ENCODE measurements around the gene ABCA2.
"Not testable (repeated sequence)": the region's sequence is repeated elsewhere in the genome, so short reads cannot be mapped to it uniquely, and the experiment has no call there.

Gene ABCA2

DNA sequence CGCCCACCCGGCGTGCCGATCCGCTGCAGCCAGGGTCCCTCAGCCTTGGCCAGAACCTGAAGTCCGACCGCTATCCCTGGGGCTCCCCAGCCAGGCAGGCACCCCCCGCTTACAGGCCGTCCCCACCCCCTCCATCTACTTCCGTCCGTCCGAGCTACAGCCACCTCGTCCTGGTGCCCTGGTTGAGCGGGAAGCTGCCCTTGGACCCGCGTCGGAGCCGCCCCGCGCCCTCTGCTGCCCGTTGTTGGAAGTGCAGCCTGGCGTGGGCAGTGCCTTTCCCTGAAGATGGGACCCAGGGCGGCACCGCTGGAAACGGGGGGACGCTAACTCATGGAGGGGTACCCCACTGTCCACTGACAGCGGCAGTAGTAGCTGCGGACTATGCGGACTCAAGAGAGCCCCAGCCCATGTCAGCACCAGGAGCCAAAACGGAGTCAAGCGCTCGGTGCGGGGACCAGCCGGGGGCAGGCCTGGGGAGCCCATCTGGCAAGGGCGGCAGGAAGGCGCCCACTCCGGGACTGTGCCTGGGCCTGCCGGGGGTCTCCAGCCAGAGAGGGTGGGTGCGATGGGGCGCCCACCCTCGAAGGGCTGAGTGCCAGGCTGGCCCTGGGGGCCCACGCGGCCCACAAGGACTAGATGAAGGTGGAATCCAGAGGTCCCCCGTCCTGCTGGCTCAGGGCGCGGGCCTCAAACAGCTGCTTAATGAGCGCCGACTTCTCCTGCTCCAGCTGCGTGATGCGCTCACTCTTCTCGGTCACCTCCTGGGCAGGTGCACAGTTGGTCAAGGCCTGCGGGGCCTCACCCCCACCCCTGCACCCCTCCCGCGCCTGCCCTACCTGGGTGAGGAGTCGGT, 36.2 kb upstream of the ABCA2 start:
- peak in 9 of 10 donors; percentile 44 to 95 (median 76) for DNase-seq
- intact Hi-C loops (cut with DNase I), result loop anchor here (2.0 kb wide), 1 partner anchor 15 kb away; no protein-coding TSS in a partner anchor

DNA sequence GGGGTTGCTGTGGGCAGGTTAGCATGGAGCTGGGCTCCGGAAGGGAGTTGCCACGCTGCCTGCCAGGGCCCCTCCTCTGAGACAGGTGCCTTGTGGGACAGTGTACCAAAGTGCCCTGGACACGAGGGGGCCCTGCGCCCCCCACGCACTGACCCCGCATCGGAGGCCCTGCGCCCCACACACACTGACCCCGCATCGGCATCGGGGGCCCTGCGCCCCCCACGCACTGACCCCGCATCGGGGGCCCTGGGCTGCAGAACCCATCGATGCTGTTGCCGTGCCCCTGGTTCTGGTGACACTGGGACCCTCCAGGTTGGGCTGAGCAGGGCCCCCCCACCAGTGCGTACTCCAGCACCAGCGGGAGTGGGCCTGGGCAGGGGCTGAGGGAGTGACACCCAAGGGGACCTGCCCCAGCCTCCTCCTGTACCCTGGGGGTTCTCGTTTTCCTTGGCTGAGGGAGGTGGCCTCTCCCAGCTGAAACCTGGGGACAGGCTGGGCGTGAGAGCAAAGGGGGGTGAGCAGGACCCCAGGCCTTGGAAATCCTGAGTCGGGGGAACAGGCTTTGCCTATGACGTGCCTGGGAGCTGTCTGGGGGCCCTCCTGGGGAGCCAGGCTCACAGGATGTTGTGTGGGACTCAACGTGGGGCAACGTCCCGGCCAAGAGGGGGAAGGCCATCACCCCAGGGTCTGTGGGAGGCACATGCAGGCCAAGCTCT, 35.4 kb upstream of the ABCA2 start:
- DNase-seq, result no peak
- intact Hi-C loops (cut with DNase I), result loop anchor here (2.0 kb wide), 1 partner anchor 15 kb away; no protein-coding TSS in a partner anchor

DNA sequence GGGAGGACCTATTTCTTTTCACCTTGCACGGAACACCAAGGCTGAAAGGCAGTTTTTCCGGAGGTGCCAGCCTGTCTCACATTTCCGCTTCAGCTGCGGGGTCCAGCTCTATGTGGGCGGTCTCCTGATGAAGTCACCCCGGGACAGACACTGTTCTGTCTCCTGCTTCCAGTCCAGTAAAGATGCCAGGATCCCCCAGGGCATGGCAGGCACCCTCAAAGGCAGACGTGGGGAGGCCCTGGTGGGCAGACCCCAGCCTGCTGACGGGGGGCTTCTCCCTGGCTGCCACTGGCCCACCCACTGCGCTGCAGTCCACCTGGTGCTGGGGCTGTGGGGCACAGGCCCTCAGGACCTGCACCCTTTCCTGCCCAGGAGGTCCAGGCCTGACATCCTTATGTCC, 34.8 kb upstream of the ABCA2 start:
- DNase-seq; intact Hi-C loops (cut with DNase I): not testable (repeated sequence)

DNA sequence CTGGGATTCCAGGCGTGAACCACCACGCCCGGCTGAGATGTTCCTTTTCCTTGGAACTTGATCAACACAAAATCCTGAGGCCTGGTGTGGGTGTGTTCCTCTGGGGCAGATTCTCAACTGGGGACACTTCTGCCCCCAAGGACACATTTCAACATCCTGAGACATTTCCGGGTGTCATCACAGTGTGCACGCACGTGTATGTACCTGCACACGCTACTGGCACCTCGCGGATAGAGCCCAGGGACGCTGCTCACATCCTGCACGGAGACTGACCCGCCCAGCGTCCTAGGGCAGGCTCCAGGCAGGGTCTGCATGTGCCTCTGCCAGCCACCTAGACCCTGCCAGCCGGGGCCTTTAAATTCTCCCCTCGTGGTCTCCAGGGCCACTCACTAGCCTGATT, 34.3 kb upstream of the ABCA2 start:
- no peak for DNase-seq
- intact Hi-C loops (cut with DNase I), result no loop called here

DNA sequence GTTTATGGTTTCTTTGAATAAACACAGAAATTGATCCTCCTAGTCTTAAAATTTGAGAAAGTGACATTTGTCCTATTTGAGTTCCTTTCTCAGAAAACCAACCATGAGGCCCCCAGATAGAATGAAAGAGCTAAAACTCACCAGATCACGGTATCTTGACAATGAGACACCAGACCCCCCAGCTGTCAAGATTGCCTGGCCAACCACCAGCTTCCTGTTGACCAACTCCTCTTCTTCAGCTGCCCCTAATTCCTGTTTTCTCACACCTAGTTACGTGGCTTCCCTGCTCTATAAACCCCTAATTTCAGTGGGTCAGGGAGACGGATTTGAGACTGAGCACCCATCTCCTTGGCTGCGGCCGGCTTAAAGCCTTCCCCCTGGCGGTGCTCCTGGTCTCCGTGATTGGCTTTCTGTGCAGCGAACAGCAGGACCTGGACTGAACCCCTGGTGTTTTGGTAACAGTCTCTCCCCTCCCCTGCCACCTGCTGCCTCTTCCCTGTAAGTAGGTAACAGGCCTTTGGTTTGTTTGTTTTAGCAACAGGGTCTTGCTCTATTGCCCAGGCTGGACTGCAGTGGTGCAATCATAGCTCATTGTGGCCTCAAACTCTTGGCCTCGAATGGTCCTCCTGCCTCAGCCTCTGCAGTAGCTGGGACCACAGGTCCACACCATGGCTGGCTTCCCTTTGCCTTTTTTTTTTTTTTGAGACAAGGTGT, 30.6 kb upstream of the ABCA2 start:
- DNase-seq, result no peak
- intact Hi-C loops (cut with DNase I), result no loop called here

DNA sequence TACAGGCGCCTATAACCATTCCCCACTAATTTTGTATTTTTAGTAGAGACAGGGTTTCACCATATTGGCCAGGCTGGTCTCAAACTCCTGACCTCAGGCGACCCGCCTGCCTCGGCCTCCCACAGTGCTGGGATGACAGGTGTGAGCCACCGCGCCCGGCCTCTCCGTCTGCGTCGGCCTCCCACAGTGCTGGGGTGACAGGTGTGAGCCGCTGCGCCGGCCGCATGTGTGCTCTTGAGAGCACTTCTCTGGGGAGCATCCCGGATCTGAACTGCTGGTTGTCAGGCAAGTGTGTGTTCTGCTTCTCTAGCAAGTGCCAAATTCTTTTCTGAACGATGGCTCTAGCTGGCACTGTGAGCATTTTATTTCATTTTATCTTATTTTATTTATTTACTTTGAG, 29.5 kb upstream of the ABCA2 start:
- intact Hi-C loops (cut with DNase I), result no loop called here
- no peak for DNase-seq

DNA sequence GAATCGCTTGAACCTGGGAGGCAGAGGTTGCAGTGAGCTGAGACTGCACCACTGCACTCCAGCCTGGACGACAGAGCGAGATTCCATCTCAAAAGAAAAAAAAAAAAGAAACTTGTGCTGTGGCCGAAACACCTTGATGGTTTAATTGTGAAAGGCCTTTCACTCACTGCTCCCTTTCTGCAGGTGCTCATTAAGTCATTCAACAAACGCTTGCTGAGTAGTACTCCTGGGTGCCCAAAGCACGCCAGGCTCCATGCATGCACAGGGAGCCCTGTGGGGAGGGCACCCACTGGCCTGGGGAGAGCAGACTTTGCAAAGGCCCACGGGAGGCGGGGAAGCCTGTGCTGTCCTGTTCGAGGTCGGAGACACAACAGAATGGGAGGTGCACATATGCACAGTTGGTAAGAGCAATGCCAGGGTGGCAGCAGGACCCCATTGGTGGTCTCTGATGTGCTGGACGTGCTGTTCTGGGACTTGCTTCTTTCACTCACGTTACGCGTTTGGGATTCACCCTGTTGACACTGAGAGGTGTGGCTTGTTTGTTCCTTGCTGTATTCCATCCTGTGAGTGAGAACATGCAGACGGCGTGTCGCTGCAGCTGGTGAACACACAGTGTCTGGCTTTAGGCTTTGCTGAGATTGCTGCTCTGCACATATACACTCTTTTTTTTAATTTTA, 28.8 kb upstream of the ABCA2 start:
- no peak for DNase-seq
- intact Hi-C loops (cut with DNase I), result no loop called here

DNA sequence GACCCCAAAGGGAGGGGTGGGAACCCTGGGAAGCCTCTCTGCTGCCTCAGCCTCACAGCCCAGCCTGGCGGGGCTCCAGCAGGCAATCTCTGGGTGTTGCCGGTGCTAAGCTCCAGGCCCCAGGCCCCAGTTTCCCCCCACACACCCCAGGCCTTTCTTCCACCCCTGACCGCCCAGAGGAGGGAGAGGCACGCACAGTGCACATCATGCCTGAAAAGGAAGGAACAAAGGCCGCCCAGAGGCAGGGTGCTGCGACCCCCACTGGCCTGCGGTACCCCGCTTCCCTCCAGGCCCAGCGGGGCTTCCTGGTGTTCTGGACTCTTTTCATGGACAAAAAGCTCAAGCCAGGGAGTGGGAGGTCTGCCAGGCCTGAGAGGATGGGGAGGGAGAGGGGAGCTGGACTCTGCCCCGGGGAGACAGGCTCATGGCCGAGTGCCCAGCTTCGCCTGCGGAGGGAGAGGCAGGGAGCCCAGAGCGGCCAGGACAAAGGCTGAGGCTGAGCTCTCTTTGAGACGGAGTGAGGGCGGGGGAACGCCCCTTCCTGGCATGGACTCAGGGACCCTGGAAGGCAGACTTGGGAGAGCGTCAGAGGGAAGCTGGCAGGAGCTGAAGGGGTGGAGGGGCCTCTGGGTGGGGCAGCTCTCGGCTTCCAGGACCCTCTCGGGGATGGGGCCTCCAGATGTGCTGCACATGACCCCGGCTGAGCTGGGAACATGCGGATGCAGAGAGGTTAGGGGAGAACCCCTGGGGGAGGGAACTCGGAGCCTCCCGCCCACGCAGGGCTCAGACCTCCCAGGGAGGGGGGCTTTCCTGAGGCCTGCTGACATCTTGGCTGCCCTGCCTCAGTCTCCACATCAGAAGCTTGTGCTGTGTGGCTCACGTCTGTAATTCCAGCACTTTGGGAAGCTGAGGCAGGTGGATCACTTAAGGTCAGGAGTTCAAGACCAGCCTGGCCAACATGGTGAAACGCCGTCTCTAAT, 27.6 kb upstream of the ABCA2 start:
- DNase-seq, result peak; percentile 88 to 99 (median 92)
- intact Hi-C loops (cut with DNase I), result no loop called here

DNA sequence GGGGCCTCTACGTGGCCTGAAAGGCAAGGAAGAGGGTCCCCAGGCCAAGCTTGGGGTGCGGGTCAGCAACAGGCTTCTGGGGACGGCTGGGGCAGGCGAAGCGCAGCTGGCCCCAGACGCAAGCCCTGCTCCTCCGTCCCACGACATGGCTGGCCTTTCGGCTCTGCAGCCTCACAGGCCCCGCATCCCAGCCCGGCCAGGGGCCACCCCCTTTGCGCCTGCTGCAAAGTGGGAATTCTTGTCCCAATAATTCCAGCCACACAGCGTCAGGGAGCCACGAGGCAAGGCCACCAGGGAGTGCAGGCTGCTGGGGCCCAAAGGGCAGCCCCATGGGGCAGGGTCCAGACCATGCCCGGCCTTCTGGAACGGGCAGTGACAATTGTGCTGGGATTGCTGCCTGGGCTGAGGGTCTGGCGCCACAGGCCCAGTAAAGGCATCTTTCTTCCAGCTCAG, 26.9 kb upstream of the ABCA2 start:
- intact Hi-C loops (cut with DNase I), result no loop called here
- DNase-seq, result no peak

DNA sequence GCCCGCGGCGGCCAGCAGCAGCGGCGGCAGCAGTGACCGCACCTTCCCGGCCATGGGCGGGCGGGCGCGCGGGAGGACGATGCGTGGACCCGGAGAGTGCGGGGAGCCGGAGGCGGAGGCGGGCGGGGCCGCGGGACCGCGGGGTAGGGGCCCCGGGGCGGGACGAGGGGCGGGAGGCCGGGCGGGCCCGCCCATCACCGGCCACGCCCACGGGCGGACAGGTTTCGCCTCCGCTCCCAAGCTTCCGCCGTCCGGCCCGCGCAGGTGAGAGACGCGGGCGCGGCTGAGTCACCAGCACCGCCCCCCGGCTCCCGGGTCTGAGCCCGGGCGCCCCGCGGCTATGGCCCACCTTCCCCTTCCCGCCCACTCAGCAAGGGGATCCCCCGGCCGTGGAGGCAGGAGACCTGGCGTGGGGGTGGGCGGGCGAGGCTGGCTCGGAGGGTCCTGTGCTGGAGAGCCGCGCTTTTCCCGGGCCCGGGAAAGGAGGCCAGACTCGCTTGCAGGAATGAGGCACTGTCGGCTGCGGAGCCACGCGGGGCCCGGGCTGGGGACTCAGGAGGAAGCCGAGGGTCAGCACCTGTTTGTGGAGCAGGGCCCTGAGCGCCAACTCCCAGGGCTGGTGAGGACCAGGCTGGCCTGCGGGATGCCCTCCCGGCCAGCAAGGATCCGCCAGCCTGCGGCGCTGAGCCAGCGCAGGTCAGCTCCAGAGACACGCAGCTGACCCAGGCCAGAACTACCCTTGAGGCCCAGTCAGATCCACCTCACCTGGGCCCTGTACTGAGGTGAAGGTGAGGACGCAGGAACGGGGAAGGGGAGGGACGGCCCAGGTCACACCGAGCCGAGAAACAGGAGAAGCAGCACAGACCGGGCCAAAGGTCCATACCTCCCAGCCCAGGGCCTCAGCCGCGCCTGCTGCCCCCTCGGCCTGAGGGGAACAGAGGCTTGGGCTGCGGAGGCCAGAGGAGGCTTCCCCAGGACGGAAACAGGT, 26.2 kb upstream of the ABCA2 start, which contains the start of gene ENTPD2:
Gene ENTPD2, minus strand, starts transcription at position 118 of the 988 bp plus-strand sequence. Its CDS starts 64 bp downstream, at position 54.
- no peak for DNase-seq

DNA sequence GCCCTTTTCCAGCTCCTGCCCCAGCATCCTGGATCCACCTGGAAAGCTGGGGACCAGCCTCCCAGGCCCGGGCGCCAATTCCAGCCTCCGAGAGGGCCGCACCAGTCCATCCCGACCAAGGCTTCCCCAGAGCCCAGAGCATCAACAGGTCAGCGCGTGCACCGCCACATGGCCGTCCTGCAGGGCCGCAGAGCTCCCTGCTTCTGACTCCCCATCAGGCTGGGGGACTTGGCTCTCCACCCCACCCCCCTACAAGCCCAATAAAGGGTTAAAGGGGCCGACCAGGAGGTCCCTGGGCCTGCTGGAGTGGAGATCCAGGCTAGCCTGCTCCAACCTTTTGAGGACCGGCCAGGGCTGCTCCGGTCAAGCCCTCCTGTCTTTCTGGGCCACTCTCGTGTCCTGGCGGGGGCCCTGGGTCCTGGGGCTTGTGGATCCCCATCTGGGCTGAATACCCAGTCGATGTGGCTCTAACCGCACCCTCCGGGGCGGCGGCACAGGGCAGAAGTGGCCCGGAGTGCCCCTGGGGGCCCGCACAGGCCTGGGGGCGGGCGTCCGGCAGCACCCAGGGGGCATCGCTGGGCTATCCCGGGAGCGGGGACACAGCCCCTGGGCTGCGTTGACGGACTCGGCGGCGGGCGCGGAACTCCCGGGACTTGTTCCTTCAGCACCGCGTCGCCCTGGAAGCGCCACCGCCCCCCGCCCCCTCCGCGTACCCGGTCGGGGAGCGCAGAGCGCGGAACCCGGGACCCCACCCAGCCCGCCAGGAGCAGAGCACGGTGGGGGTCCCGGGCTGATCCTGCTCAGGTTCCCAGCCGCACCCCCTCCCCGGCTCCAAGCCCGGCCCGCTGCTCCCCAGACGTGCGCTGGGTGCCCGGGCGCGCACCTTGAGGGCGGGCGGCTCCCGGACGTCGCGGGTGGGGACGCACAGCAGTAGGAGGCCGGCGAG, 25.2 kb upstream of the ABCA2 start:
- intact Hi-C loops (cut with DNase I), result no loop called here
- no peak for DNase-seq

More for the DNA sequence above, 26.2 kb upstream of the ABCA2 start, which contains the start of gene ENTPD2:
- intact Hi-C loops (cut with DNase I), result no loop called here

DNA sequence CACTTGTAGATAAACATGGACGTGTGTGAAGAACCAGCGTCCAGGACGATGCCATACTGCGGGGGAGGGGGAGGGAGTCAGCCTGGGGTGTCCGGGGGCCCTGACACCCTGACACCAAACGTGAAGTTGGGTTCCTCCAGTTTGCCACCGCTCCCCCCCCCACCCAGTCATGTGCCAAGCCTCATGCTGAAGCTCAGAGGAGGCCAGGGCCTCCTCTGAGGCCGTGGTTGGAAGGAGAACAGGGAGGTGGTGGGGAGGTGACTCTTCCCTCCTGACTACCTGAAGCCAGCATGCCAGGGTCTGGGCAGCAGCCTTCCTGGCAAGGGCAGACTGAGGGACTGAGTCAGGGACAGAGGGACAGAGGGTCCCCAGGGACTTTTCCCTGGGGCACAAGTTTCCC, 24.3 kb upstream of the ABCA2 start:
- no peak for DNase-seq
- intact Hi-C loops (cut with DNase I), result no loop called here

DNA sequence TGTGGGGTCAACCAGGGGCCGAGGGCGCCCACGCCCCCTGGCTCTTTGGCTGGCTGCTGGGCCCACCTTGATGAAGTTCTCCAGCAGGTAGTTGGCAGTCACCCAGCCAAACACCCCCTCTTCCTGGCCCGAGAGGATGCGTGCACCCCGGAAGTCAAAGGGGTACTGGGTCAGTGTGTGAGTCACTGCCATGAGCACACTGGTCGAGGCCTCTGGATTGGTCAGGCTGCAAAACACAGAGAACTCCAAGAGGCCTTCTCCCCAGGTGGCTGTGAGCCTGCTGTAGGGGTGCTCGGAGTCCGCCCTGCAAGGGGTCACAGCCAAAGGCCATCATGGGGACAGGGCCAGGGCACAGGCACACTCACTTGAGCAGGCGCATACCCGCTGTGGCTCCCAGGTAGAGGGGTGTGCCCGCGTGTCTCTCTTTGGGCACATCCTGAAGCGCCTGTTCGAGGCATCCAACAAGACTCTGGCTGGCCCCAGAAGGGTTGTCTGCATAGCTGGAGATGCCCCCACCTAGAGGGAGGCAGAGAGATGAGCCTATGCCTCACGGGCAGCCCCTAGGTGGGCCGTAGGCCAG, 23.2 kb upstream of the ABCA2 start:
- no peak for DNase-seq
- intact Hi-C loops (cut with DNase I), result no loop called here

DNA sequence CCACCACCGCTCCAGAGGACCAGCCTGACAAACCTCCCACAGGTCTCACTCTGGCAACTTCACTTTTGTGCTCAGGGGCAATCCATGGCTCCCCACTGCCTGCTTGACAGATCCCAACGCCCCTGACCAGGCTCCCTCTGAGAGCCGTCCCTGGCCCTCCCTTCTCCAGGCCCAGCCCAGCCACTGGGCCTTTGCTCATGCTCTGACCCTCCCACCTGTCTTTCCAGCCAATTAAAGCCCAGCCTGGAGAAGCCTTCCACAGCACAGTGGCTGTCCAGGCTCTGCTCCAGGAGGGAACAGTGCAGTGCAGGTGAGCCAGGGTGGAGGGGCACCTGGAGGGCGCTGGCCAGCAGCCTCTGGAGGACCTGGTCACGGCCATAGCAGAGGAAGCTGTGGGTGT, 22.5 kb upstream of the ABCA2 start:
- intact Hi-C loops (cut with DNase I), result no loop called here
- no peak for DNase-seq

DNA sequence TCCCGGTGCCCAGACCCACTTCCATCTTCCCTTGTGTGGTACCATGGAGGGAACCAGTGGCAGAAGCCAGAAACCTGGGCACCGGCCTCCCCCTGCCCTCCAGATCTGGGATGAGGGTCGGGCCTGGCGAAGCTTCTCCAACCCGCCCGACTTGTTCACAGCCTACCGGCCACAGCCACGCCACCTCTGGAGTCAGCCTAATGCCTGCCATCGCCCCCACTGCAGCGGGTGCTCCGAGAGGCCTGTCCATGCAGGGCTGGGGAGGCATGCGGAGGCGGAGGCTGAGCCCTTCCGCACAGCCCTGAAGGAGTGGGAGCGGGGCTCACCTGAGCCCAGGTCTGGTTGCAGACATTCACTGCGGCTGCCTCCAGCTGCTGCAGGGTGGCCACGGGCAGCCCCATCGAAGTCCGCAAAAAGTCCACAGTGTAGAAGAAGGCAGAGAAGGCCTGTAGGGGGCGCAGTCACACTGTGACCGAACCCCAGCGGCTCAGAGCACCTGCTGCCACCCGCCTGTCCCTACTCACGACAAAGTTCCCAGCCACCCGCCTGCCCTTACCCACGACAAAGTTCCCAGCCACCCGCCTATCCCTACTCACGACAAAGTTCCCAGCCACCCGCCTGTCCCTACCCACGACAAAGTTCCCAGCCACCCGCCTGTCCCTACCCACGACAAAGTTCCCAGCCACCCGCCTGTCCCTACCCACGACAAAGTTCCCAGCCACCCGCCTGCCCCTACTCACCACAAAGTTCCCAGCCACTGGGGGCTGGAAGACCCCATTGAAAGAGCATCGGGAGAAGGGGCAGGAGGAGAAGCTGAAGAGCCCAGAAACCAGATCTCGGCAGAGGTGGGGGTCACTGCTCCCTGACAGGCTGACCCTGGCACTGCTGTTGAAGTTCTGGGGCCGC, 21.8 kb upstream of the ABCA2 start:
- intact Hi-C loops (cut with DNase I), result loop anchor here (2.0 kb wide), 1 partner anchor 15 kb away; no protein-coding TSS in a partner anchor
- DNase-seq, result peak in 7 of 10 donors; percentile 70 to 95 (median 75)

All from posterior cingulate gyrus (tissue), 11 donors.